HepG2 (cell line): ENCODE measurements around the gene GNGT2. TPM values are rescaled to one million over a fixed set of nuclear protein-coding genes. Genes with fewer than 3 reads are reported as not detected.

ENCODE experiments used
- ATAC-seq: fragments of 200-7000 bp; cut with Tn5 transposase; 3 replicates; pipeline ENCODE4 v1.9.1; 2020; ENCODE audit warnings: mild to moderate bottlenecking, moderate library complexity
- BruUV-seq: library from RNA; stranded (reverse); fragments of 400-500 nt; replicated peaks from 2 replicates; lab custom pipeline; 2021; lab: Mats Ljungman, UMichigan
- CTCF ChIA-PET: fragments of 300-600 bp; formaldehyde crosslinking; extraction: SDS; loops from one replicate; lab custom pipeline; 2021; ENCODE audit warnings: low total read pairs, inconsistent platforms, low intra/inter-chr PET ratio; lab: Yijun Ruan, JAX
- POLR2A ChIA-PET: fragments of 350-600 bp; sonication (Branson Sonifier 250); formaldehyde crosslinking; loops from one replicate; lab custom pipeline; 2020; ENCODE audit warnings: antibody characterized with exemption, inconsistent platforms; lab: Yijun Ruan, JAX
- DNase-seq: peaks from one replicate; pipeline ENCODE4 v3.0.0-alpha.2; 2015; ENCODE audit warnings: low spot score
- FAIRE-seq: peaks from 3 replicates; lab custom pipeline; 2011; peaks lifted over from hg19 to GRCh38; lab: Jason Lieb, UNC
- H2AFZ ChIP-seq: one replicate; pipeline ENCODE4 v1.6.1; 2011; ENCODE audit warnings: low read length, inconsistent platforms
- H3K27ac ChIP-seq: fragments of 300-600 bp; 3 replicates; pipeline ENCODE4 v1.8.0; 2011; ENCODE audit warnings: mixed run types, mild to moderate bottlenecking, mixed read lengths, low read length, inconsistent platforms; ENCODE audit not compliant: insufficient read depth; ENCODE audit errors: extremely low read length
- H3K27me3 ChIP-seq, 2 experiments: fragments of 200-600 bp in 1 of 2; 2 replicates in 1 of 2; 3 replicates in 1 of 2; pipeline versions ENCODE4 v1.6.0 to v1.8.0; 2011; ENCODE audit warnings: low read length in 2 of 2, mild to moderate bottlenecking in 2 of 2, moderate library complexity in 2 of 2, inconsistent platforms in 1 of 2; ENCODE audit not compliant: insufficient read depth in 2 of 2, control insufficient read depth in 1 of 2
- H3K36me3 ChIP-seq, 2 experiments: fragments of 200-600 bp in 1 of 2; replicated peaks in 1 of 2; 2 replicates in 1 of 2; 3 replicates in 1 of 2; pipeline versions ENCODE4 v1.5.1 to v1.8.0; 2011; ENCODE audit warnings: low read length in 2 of 2, inconsistent platforms in 1 of 2; ENCODE audit not compliant: insufficient read depth in 2 of 2, control insufficient read depth in 1 of 2
- H3K4me1 ChIP-seq: 2 replicates; pipeline ENCODE4 v1.5.1; 2012; ENCODE audit warnings: low read length, inconsistent platforms; ENCODE audit not compliant: insufficient read depth
- H3K4me2 ChIP-seq: 2 replicates; pipeline ENCODE4 v1.6.0; 2011; ENCODE audit warnings: low read depth, low read length, inconsistent platforms
- H3K4me3 ChIP-seq, 3 experiments: fragments of 200-600 bp in 1 of 3; sonication (generic), shearing (Covaris generic) in 1 of 3; replicated peaks in 1 of 3; 2 replicates each; pipeline ENCODE4 v1.5.1; 2011 to 2016; ENCODE audit warnings: low read length in 3 of 3, inconsistent platforms in 2 of 3, low read depth in 2 of 3, mild to moderate bottlenecking in 2 of 3, control low read depth in 1 of 3, mixed read lengths in 1 of 3; ENCODE audit not compliant: insufficient read depth in 1 of 3
- H3K79me2 ChIP-seq: one replicate; pipeline ENCODE4 v1.6.1; 2011; ENCODE audit warnings: low read length, inconsistent platforms; ENCODE audit not compliant: insufficient read depth
- H3K9ac ChIP-seq: 2 replicates; pipeline ENCODE4 v1.6.0; 2011; ENCODE audit warnings: mild to moderate bottlenecking, low read depth, low read length, inconsistent platforms; ENCODE audit not compliant: insufficient read depth
- H3K9me3 ChIP-seq: 2 replicates; pipeline ENCODE4 v1.5.1; 2012; ENCODE audit warnings: mild to moderate bottlenecking, low read length
- H4K20me1 ChIP-seq: 2 replicates; pipeline ENCODE4 v1.6.0; 2011; ENCODE audit warnings: inconsistent platforms, mild to moderate bottlenecking, low read length, moderate library complexity; ENCODE audit not compliant: insufficient read depth
- FOXO1 ChIP-seq: sonication (generic); formaldehyde crosslinking; IDR thresholded peaks from 2 replicates; pipeline ENCODE4 v1.4.0; 2020; ENCODE audit warnings: missing genetic modification reagents
- STAG1 ChIP-seq: sonication (generic); formaldehyde crosslinking; IDR thresholded peaks from 2 replicates; pipeline ENCODE4 v1.4.0; 2020; ENCODE audit warnings: missing genetic modification reagents
- ZNF484 ChIP-seq: sonication (generic); formaldehyde crosslinking; IDR thresholded peaks from 2 replicates; pipeline ENCODE4 v1.5.1; 2020; ENCODE audit warnings: mild to moderate bottlenecking, low read depth, missing genetic modification reagents, borderline replicate concordance
- WGBS: methylation state at CpG from one replicate; pipeline ENCODE4 v1.1.6; 2017; ENCODE audit warnings: low lambda C conversion rate; 5-methylcytosine and 5-hydroxymethylcytosine counted together
- in situ Hi-C: cut with HindIII; loops from 2 replicates; pipeline ENCODE4 v1.10.0; 2017; ENCODE audit warnings: low pct_unique_long_range_greater_than_20kb; ENCODE audit not compliant: extremely low pct_ligation_motif_present
- intact Hi-C: fragments of 100-400 bp; cut with micrococcal nuclease; formaldehyde crosslinking; loops from one replicate; pipeline ENCODE4 v1.10.0; 2022; ENCODE audit not compliant: unreplicated experiment
- polyA plus RNA-seq, 8 experiments: library from polyadenylated mRNA; depleted of rRNA in 3 of 8; stranded (reverse) in 7 of 8; unstranded in 1 of 8; fragments of >200 nt; fragmentation: Illumina TruSeq in 4 of 8; extraction: Trizol in 4 of 8; gene quantifications; 2 replicates each; pipeline versions ENCODE4 v1.2.1 to v1.2.3, GENCODE V29; 2011 to 2016; ENCODE audit warnings: low read depth in 4 of 8, missing spikeins in 1 of 8, mixed read lengths in 1 of 8; ENCODE audit not compliant: insufficient read depth in 1 of 8
- total RNA-seq, 5 experiments: library from RNA; depleted of rRNA; stranded (reverse); fragments of >200 nt; fragmentation: Illumina TruSeq; extraction: Trizol; gene quantifications; 2 replicates each; pipeline ENCODE4 v1.2.3, GENCODE V29; 2016; ENCODE audit warnings: low read depth in 1 of 5
- TF ChIP-seq, protein P1 (sequence below): sonication (generic); formaldehyde crosslinking; IDR thresholded peaks from 2 replicates; pipeline ENCODE4 v1.4.0; 2020; ENCODE audit warnings: missing genetic modification reagents, mild to moderate bottlenecking, borderline replicate concordance
- TF ChIP-seq, protein P2 (sequence below): sonication (generic); formaldehyde crosslinking; IDR thresholded peaks from 2 replicates; pipeline ENCODE4 v1.5.0; 2020; ENCODE audit warnings: mild to moderate bottlenecking, missing genetic modification reagents, moderate library complexity

GNGT2 gene
- total and polyA plus RNA-seq, 2 of the 13 experiments (the other 11 are each of a cell fraction or from before 2014, with no cell fraction given), result not detected

DNA sequence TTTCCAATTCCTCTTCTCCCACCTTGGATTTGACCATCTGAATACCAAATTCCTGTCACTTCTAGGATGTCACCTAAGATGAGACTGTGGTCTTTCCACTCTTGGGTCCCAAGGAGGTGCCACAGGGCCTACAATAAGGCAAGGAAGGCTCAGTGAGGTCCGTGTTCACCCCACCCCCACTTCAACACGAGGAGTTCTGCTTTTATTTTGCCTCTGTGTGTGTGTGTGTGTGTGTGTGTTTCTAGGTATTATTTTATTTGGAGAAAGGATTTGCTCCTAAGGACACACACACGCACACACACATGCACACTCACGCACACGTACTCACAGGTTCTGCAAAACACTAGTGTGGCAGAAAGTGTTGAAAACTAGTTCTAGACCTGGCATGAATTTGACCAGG, 44.8 kb upstream of the GNGT2 start (continued):
- TF ChIP-seq, protein P1, sequence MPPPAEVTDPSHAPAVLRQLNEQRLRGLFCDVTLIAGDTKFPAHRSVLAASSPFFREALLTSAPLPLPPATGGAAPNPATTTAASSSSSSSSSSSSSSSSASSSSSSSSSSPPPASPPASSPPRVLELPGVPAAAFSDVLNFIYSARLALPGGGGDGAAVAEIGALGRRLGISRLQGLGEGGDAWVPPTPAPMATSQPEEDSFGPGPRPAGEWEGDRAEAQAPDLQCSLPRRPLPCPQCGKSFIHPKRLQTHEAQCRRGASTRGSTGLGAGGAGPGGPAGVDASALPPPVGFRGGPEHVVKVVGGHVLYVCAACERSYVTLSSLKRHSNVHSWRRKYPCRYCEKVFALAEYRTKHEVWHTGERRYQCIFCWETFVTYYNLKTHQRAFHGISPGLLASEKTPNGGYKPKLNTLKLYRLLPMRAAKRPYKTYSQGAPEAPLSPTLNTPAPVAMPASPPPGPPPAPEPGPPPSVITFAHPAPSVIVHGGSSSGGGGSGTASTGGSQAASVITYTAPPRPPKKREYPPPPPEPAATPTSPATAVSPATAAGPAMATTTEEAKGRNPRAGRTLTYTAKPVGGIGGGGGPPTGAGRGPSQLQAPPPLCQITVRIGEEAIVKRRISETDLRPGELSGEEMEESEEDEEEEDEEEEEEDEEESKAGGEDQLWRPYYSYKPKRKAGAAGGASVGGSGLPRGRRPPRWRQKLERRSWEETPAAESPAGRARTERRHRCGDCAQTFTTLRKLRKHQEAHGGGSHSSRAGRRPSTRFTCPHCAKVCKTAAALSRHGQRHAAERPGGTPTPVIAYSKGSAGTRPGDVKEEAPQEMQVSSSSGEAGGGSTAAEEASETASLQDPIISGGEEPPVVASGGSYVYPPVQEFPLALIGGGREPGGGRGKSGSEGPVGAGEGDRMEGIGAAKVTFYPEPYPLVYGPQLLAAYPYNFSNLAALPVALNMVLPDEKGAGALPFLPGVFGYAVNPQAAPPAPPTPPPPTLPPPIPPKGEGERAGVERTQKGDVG (CRISPR knock-in tag), result no peak
- TF ChIP-seq, all 625 proteins: peak for 0

DNA sequence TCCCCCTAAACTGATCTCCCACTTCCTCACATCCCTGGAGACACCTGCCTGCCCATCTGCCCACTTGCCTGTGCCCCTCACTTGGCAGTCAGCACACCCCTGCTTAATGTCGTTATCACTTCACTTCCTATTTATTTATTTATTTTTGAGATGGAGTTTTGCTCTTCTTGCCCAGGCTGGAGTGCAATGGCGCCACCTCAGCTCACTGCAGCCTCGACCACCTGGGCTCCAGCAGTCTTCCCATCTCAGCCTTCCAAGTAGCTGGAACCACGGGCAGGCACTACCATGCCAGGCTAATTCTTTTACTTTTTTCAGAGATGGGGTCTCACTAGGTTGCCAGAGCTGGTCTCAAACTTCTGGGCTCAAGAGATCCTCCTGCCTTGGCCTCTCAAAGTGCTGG, 43.7 kb upstream of the GNGT2 start:
- no peak overlapping the region for H2AFZ ChIP-seq
- H3K79me2 ChIP-seq, result no peaks in the 10 kb centered on the region
- H3K9me3 ChIP-seq, result no peaks in the 10 kb centered on the region
- H3K4me2 ChIP-seq, result no peak overlapping the region
- peaks cover 0 to 17% of the 10 kb centered on the region in 2 experiments; a peak in 4 of 5 replicates for H3K27me3 ChIP-seq
- in situ Hi-C loops, result no loop called here
- no peak overlapping the region for H3K4me3 ChIP-seq
- peaks cover 6% of the 10 kb centered on the region; the same call in 1 of the 2 replicates for H3K4me1 ChIP-seq
- no peak overlapping the region for H3K9ac ChIP-seq
- no peak overlapping the region for H3K27ac ChIP-seq
- WGBS, result 17% methylated on average over 4 of the region's 4 CpGs
- no peaks in the 10 kb centered on the region for H3K36me3 ChIP-seq
- ChIA-PET CTCF (no interaction called here), POLR2A (no interaction called here)
- intact Hi-C loops, result no loop called here
- no peak for ATAC-seq
- H4K20me1 ChIP-seq, result no peaks in the 10 kb centered on the region
- no peak for DNase-seq
- TF ChIP-seq, protein P2, sequence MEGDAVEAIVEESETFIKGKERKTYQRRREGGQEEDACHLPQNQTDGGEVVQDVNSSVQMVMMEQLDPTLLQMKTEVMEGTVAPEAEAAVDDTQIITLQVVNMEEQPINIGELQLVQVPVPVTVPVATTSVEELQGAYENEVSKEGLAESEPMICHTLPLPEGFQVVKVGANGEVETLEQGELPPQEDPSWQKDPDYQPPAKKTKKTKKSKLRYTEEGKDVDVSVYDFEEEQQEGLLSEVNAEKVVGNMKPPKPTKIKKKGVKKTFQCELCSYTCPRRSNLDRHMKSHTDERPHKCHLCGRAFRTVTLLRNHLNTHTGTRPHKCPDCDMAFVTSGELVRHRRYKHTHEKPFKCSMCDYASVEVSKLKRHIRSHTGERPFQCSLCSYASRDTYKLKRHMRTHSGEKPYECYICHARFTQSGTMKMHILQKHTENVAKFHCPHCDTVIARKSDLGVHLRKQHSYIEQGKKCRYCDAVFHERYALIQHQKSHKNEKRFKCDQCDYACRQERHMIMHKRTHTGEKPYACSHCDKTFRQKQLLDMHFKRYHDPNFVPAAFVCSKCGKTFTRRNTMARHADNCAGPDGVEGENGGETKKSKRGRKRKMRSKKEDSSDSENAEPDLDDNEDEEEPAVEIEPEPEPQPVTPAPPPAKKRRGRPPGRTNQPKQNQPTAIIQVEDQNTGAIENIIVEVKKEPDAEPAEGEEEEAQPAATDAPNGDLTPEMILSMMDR (CRISPR knock-in tag), result peak; percentile 26; the same call in 1 of the 2 replicates
- TF ChIP-seq ZNF484 (CRISPR knock-in tag) (no peak), STAG1 (peak; percentile 22; the same call in 1 of the 2 replicates), FOXO1 (CRISPR knock-in tag) (no peak)
- FAIRE-seq, result no peak
- no TSS peak for BruUV-seq
